Activated gamma-delta T cell treated with Interleukin-2 at 50 U/mL for 16 hours (primary cell): ENCODE measurements around the gene ATXN1.
"Not testable (repeated sequence)": the region's sequence is repeated elsewhere in the genome, so short reads cannot be mapped to it uniquely, and the experiment has no call there.

Source experiments
- DNase-seq: peaks from one replicate; pipeline ENCODE4 v3.0.0-alpha.2; 2020

The ATXN1 gene

DNA sequence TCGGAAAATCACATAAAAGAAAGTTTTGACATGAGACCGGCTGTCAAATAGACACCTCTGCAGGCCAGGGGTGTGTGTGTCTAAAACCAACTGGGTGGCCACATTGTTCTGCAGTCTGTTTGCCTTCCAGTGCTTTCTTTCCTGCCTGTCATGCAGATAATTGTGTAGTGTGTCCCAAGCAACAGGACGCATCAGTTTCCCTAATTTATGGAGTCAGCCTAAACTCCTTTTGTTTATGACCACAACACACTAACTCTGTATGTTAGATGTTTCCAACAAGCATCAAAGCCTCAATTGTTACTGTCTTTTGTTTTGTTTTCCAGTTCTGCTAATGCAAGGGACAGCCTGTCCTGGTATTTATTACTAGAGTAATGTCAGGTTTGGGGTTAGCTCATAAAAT, 205.7 kb downstream of the ATXN1 start:
- no peak for DNase-seq

DNA sequence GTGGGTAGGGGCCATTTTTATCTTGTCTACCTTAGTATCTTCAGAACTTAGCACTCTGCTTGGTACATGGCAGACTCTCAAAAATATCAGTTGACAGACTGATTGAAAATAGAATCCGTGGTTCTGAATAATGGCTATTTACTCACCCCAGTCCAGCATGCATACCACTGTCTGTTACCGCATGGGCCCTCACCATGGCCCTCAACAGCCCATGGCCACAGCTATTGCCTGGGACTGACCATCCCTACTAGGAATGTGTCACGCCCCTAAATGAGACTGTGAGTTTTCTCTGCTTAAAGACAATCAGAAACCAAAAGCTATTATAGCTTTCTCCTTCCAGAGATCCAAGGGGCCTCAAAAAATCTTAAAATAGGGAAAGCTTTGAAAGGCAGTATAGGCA, 207.7 kb downstream of the ATXN1 start:
- no peak for DNase-seq

DNA sequence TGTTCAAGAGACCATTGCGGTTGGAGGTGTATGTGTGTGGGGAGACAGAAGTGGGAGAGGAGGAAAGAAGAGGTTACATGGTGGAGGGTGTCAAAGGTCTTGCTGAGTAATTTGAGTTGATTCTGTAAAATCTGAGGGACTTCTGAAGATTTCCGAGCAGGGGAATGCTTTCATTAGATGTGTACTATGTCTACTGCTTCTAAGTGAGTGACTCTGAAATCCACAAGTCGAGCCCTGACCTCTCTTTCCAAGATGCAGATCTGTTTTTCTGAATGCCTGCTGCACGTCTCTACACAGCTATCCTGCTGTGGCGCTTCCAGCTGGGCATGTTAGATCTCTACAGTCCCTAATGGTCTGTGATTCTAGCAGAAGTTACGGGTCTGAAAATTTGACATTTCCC, 209.8 kb downstream of the ATXN1 start:
- no peak for DNase-seq

DNA sequence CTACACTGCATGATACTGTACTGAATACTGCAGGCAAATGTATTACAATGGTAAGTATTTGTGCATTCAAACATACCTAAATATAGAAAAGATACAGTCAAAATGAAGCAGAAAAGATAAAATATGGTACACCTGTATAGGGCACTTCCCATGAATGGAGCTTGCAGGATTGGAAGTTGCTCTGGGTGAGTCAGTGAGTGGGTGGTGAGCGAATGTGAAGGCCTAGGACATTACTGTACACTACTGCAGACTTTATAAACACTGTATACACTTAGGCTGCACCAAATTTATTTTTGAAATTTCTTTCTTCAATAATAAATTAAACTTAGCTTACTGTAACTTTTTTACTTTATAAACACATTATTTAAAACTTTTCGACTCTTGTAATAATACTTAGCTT, 213.1 kb downstream of the ATXN1 start:
- no peak for DNase-seq

DNA sequence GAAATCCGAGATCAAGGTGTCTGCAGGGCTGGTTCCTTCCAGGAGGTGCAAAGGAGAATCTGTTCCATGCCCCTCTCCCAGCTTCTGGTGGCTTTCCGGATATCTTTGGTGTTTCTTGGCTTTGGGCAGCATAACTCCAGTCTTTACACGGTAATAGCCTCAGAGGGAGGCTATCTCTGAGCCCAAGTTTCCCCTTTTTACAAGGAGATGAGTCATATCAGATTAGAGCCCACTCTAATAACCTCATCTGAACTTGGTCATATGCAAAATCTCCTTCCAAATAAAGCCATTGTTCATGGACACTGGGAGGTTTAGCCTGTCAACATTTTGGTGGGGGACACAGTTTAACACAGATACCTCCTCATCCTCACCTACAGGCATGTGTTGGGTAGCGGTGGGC, 213.7 kb downstream of the ATXN1 start:
- DNase-seq, result no peak

DNA sequence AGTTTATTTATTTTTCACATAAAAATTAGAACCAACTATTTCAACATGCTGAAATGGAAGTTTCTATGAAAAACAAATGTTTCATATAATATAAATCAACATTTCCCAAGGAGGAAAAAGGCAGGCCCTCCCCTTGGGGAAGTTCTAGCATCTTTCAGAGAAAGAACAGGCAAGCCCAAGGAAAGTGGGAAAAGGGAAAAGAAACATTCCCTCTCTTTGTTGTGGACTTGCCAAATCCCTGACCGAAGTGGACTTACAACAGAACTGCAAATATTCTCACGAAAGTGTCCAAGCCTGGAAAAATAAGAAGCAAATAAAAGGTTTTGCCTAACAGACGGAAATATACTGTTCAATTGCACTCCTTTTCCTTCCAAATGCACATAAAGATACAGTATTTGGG, 214.4 kb downstream of the ATXN1 start:
- DNase-seq, result no peak

DNA sequence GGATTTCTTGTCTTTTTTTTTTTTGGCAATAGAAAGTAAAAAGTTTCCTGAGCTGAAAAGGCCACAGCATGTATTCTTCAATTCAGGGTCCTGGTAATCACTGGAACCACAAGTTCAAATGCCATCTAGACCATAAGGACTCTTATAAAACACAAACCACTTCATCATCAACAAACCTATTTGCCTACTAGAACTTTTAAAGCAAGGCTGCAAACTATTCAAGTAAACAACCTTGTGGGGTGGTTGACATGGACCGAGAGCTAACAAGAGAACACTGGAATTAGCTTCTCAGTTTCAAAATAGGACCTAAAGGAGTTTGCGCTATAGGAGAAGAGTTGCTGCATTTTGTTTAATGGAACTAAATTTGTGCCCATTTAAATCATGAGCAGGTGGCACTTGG, 215.9 kb downstream of the ATXN1 start:
- no peak for DNase-seq

DNA sequence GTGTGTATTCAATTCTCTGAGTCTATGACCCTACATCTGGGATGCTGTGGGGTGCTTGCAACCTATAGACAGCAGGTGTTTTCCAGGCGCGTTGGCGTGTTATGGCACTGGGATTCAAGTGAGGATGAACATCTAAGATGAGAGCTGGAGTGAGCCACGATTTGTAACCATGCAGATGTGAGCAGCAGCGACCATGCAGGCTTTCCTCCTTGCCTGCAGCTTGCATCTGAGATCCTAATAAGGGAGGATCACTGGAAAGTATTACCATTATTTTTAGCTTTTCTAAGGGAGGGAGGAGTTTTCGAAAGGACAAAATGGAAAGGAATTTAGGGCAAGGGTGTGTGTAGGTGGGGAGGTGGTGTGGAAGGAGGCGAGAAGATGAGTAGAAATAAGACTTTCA, 216.7 kb downstream of the ATXN1 start:
- DNase-seq, result no peak

DNA sequence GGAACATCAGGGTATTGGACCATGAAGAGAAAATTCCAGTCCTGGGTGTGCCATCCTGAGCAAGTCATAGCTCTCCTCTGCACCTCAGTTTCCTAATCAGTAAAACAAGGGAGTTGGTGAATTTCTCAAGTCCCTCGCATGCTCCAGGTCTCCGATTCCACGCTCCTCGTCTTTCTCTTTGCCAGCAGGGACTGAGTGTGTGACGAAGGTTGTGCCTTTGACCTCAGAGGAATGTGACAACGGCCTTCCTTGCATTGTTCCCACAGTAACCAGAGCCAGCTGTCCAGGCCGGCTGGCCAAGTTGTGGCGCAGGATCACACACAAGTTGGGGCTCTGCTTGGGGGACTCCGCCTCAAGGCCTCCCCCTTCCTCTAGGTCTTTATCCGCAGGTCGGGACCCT, 217.3 kb downstream of the ATXN1 start:
- DNase-seq, result no peak

DNA sequence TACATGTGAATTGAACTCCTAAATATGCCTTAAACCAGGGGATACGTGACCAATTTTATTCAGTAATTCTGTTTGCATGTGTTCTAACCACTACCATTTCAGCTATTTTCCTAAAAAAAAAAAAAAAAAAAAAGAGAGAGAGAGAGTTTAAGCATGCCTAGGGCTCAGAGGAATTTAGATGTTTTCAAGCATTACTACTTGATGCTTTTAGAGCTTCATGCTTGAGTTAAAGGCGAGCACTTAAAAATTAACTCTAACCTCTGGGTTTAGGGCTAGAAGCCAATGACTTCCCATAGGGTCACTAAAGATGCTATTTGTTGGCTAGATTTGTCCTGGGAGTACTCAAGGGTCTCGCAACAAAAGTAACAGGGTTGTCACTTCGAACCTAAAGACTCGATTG, 217.7 kb downstream of the ATXN1 start:
- no peak for DNase-seq

DNA sequence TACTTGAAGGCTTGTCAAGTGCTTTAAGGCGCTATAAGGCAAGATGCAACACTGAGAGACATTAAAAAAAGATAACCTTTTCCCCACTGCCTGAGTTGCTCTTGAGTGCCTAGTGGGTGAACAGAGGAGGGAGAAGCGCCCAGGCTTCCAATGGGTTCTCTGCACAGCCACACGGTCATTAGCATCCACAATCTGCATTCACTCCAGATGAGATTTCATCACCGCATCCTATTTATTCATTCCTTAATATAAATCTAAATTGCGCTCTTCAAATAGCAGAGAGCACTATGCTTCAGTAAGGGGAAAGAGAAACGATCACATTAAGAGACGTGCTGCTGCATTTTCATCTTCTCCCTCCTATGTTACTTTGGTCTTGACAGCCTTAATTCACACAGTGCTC, 219.2 kb downstream of the ATXN1 start:
- DNase-seq, result no peak

DNA sequence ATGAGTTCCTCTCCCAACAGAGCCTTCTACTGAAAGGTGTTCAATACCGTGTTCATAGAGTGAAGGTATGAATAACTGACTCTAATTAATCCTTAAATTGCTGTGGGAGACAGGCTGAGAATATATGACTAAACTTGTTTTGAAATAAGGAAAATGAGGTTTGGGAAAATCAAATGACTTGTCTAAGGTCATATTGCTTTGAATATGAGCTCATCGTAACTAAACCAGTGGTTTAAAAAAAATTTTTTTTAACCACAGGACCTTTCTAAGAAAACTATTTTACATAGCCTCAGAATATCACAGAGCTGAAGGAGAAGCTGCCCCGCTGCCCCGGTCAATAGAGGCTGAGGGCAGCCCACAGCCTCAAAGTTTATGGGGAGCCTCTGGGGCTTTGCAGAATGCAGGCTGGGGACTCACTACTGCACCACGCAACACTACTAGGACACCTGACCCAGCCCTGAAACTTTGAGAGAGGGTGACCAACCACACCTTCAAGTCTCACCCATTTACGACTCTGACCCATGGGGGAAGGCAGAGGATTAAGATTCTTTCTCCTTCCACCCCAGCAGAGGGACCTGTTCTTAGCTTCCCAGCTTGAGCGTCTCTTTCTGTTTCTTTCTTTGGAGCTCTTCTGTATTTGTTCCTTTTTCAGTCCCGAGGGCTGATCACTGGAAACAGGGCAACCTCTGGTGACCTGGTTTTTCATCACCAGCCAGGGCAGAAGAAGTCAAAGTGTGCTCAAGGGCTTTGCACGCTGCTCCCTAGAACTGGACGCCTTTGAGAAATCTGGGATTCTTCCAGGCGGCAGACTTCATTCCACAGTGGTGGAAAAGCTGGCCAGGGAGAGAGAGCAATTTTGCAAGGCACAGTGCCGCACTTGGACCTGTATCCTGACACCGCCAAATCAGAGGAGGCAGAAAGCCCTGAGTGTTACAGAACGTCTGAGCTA, 220.2 kb downstream of the ATXN1 start:
- no peak for DNase-seq

DNA sequence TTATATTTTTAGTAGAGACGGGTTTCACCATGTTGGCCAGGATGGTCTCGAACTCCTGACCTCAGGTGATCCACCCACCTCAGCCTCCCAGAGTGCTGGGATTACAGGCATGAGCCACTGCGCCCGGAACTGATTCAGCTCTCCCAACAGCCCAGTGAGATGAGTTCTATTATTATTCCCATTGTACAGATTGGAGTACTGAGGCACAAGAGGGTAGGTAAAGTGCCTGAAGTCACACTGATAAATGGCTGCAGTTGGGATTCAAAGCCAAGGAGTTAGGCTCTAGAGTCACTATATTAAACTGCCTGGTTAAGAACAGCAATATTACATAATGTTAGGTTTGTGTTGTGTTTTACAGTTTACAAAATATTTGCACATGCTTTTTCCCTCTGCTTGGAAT, 220.9 kb downstream of the ATXN1 start:
- not testable (repeated sequence) for DNase-seq

DNA sequence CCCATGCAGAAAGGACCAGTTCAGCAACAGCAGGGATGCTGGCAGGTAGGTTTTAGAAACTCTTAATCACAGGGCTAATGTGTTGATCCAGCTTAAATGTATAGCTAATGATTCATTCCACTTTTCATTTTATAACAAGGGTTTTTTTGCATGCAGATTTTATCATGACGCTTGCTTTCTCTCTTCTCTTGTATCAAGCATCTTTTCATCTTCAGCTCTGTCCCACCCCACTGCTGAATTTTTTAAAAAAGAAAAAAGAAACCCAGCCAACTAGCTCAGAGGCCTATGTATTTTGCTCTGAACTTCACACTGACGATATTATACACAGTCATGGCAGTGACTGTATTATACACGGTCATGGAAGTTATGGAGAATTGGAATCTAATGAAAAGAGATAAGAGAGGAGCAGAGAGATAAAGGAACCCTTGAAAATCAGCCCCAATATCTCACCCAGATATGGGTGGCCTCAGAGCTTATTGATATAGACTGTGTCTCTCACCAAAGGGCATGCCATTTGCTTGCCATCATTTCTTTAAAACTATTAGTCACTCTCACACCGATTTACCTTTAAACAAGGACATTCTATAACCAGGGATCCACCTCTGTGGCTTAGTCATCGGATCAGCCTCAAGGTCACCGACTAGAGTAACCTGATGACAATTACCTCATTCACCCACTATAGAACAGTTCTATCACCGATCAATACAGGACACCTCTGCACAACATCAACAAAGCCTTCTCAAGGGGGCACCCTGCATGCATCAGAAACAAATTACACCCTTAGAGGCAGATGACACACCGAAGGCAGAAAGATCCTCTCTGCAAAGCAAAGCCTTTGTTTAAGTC, 222.0 kb downstream of the ATXN1 start:
- DNase-seq, result no peak

DNA sequence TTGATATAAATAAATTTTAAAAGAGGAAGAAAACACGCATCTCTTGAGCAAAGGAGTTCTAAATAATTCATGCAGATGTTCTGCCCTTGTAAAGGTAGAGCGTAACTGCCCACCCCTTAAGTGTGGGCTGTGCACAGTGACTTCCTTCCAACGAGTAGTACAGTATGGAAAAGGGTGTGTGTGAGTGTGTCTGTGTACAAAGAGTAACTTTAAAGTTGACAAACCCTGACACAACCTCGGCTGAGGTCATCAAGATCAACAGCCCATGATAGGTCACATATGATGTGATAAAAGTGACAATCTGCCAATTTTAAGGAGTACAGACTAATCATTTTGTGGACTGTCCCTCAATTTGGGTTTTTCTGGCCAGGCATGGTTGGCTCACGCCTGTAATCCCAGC, 225.7 kb downstream of the ATXN1 start:
- DNase-seq, result no peak

DNA sequence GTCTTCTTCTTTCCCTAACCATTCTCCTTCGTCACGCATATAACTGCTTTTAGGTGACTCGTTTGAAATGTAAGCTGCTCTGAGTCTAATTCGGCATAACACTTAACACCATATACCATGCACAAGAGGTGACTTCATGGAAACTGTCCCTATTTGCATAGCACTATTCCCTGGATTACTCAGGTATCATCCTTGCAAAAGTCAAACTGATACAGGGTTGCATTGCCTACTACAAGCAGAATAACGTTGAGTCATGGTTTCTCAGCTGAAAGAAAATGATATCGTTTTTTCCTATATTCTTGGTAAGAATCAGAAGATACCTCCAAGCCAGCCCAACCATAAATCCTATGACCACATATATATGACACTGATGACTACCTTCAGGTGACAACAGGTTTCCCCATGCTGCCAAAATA, 227.5 kb downstream of the ATXN1 start:
- DNase-seq, result no peak

DNA sequence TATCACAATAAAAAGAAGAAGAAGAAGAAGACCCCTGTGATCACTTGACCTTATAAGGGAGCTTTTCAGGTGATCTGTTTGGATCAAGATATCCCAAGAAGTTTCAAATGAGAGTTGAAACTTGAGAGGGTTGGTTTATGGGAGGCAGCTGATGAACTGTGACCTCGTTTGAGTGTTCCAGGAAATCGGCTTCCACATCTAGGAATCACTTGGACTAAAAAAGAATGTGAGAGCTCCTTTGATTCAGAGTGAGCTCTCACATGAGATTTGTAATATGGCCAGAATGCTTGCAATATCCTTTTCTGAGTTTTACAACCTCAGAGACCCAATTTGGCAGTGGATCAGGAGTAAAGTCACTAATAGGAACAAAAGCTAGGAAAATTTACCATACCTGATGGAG, 228.1 kb downstream of the ATXN1 start:
- no peak for DNase-seq

DNA sequence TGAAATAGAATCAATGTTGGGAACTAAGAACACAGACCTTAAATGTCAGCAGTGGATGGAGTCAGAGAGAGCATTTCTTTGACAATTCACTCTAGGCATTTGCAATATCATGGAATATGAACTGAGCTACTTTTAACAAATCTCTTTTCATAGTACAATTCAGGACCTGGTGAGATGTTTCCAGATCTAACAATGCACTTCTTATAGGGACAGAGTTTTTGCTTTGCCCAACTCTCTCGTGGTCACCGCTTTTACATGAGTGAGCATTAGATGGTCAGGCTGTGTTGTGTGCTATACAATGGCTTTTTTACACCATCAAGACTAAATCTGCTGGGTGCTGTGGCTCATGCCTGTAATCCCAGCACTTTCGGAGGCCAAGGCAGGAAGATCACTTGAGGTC, 233.6 kb downstream of the ATXN1 start:
- DNase-seq, result no peak

DNA sequence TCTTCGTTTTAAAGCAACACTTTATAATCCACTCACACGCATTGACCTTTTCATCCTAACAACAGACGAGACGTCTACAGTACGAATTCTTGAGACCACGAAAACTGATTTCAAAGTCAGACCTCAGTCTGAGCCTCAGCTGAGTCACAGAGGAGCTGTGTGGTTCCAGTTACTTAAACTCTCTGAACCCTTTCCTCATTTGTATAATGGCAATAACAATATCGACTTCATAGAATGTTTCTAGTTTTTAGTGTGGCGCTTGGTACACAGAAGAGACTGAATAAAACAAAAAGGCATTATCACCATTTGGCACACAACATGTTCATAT, 236.9 kb downstream of the ATXN1 start:
- no peak for DNase-seq

DNA sequence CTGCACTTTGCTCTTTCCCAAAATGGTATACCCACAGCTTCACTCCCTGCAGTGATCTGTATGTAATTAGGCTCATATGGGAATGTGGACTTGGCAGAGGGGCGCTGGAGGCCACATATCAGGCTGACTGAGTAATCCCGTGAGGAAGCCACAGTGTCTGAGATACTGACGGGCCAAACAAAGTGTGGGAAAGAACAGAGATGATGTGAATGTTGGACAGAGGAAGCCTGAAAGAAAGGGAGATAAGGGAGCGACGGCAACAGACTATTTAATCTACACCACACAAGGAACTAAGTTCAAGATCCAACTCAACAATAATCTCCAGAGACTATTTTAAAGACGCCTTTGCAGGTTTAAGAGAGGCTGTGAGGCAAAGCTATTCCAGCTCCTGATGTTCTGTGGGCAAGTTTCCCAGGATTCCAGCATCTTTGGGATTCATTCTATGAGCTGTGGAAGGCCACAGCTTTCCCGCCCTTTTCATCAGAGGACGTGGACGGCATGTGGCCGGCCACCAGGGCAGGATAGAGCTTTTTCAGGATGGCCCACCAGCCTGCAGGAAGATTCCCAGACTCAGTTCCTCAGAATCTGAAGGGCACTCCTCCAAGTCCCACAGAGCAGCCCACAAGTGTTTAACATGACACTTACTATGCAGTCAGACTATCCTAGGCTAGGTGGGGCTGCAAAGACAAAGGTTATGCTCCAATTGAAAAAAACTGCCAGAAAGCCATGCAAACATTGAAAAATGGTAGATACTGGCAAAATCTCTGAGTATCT, 237.5 kb downstream of the ATXN1 start:
- DNase-seq, result no peak

DNA sequence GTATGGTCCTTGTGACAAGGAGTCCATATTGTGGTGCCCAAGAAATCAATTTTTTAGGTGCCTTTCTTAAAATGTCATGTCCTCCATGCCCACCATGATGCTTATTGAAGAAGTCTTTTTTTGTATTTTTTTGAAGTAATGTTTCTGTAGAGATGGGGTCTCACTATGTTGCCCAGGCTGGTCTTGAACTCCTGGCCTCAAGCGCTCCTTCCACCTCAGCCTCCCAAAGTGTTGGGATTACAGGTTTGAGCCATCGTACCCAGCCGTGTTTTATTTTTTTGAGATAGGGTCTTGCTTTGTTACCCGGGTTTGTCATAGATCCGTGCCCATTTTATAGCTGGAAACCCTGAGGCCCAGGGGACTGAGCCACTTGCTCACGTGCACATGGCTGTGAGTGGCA, 238.3 kb downstream of the ATXN1 start:
- no peak for DNase-seq

DNA sequence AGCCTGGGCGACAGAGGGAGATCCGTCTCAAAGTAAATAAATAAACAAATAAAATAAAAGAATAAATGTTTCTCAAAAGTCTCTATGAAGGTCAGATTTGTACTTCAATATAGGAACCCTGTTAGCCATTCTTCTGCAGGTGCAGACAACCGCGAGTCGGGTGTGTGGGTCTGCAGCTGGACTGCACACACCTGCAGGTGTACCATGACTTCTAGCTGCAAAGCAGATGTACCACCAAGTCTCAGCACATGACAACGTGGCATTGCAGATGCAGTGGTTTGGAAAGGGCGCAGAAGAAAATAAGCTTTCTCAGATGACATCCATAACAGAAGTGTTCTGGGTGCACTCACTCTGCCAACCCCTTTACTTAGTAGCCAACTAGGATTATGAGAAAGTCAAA, 239.7 kb downstream of the ATXN1 start:
- no peak for DNase-seq
